ENCODE results near the gene ORC5. TPM values are rescaled to one million over a fixed set of nuclear protein-coding genes. Genes with fewer than 3 reads are reported as not detected.

The ORC5 gene
- total RNA-seq, 1 donor from 2014 or later, result 19.9 TPM

- intact Hi-C loops (cut with DNase I), result no loop called here
These were observed 23.5 kb upstream of the ORC5 start for GRCh38 chr7:104231054-104232046.

GRCh38 chr7:104230606-104231005 is 22.8 kb upstream of the ORC5 start:
- DNase-seq (ENCODE audit: extremely low spot score in 2 of 2), result no peak
- Histone ChIP-seq H3K27me3 (no peaks in the 10 kb centered on the region), H3K36me3 (no peaks in the 10 kb centered on the region), H3K4me1 (no peaks in the 10 kb centered on the region), H3K9me3 (no peaks in the 10 kb centered on the region), H3K27ac (no peak overlapping the region), H3K4me3 (no peak overlapping the region)
- TF ChIP-seq POLR2AphosphoS5 (IDR thresholded peaks at IDR 0.05; ENCODE audit: insufficient read depth in 1 of 2, low read depth in 1 of 2) (no peak), POLR2A (IDR thresholded peaks at IDR 0.05) (no peak)
- intact Hi-C loops (cut with DNase I), result no loop called here

More at GRCh38 chr7:104231054-104232046, 23.5 kb upstream of the ORC5 start:
- H3K4me3 ChIP-seq, result no peak overlapping the region
- no peaks in the 10 kb centered on the region for H3K4me1 ChIP-seq
- TF ChIP-seq POLR2AphosphoS5 (IDR thresholded peaks at IDR 0.05; ENCODE audit: insufficient read depth in 1 of 2, low read depth in 1 of 2) (no peak), CTCF (IDR thresholded peaks at IDR 0.05) (peak; percentile 40 to 62 (median 41))
- H3K27me3 ChIP-seq, result no peaks in the 10 kb centered on the region
- no peaks in the 10 kb centered on the region for H3K36me3 ChIP-seq
- no peaks in the 10 kb centered on the region for H3K9me3 ChIP-seq
- H3K27ac ChIP-seq, result no peak overlapping the region
- DNase-seq (ENCODE audit: extremely low spot score in 2 of 2), result no peak

- Histone ChIP-seq H3K36me3 (no peaks in the 10 kb centered on the region), H3K27me3 (no peaks in the 10 kb centered on the region), H3K9me3 (no peaks in the 10 kb centered on the region), H3K4me1 (no peaks in the 10 kb centered on the region), H3K4me3 (no peak overlapping the region), H3K27ac (no peak overlapping the region)
- intact Hi-C loops (cut with DNase I), result no loop called here
- TF ChIP-seq POLR2A (IDR thresholded peaks at IDR 0.05) (no peak), POLR2AphosphoS5 (IDR thresholded peaks at IDR 0.05; ENCODE audit: insufficient read depth in 1 of 2, low read depth in 1 of 2) (no peak), CTCF (IDR thresholded peaks at IDR 0.05) (no peak)
- DNase-seq (ENCODE audit: extremely low spot score in 2 of 2), result no peak
These were observed 20.6 kb upstream of the ORC5 start for GRCh38 chr7:104228442-104228841.

GRCh38 chr7:104225451-104225850 is 17.6 kb upstream of the ORC5 start:
- H3K4me3 ChIP-seq, result no peak overlapping the region
- H3K9me3 ChIP-seq, result no peaks in the 10 kb centered on the region
- no peak for DNase-seq (ENCODE audit: extremely low spot score in 2 of 2)
- intact Hi-C loops (cut with DNase I), result no loop called here
- no peaks in the 10 kb centered on the region for H3K27me3 ChIP-seq
- no peaks in the 10 kb centered on the region for H3K4me1 ChIP-seq
- TF ChIP-seq CTCF (IDR thresholded peaks at IDR 0.05) (no peak), POLR2AphosphoS5 (IDR thresholded peaks at IDR 0.05; ENCODE audit: insufficient read depth in 1 of 2, low read depth in 1 of 2) (no peak), POLR2A (IDR thresholded peaks at IDR 0.05) (no peak)
- H3K36me3 ChIP-seq, result no peaks in the 10 kb centered on the region
- H3K27ac ChIP-seq, result no peak overlapping the region

- Histone ChIP-seq H3K4me1 (no peaks in the 10 kb centered on the region), H3K27ac (no peak overlapping the region), H3K9me3 (no peaks in the 10 kb centered on the region), H3K27me3 (no peaks in the 10 kb centered on the region), H3K36me3 (no peaks in the 10 kb centered on the region), H3K4me3 (no peak overlapping the region)
- DNase-seq (ENCODE audit: extremely low spot score in 2 of 2), result no peak
- no peak for TF ChIP-seq POLR2AphosphoS5 (IDR thresholded peaks at IDR 0.05; ENCODE audit: insufficient read depth in 1 of 2, low read depth in 1 of 2)
- no peak for TF ChIP-seq POLR2A (IDR thresholded peaks at IDR 0.05)
- intact Hi-C loops (cut with DNase I), result no loop called here
These were observed 9.8 kb upstream of the ORC5 start for GRCh38 chr7:104217620-104218019.

- Histone ChIP-seq H3K27me3 (no peaks in the 10 kb centered on the region), H3K27ac (no peak overlapping the region), H3K4me1 (peaks cover 25% of the 10 kb centered on the region), H3K4me3 (no peak overlapping the region), H3K36me3 (no peaks in the 10 kb centered on the region), H3K9me3 (no peaks in the 10 kb centered on the region)
- TF ChIP-seq POLR2A (IDR thresholded peaks at IDR 0.05) (no peak), CTCF (IDR thresholded peaks at IDR 0.05) (no peak), POLR2AphosphoS5 (IDR thresholded peaks at IDR 0.05; ENCODE audit: insufficient read depth in 1 of 2, low read depth in 1 of 2) (no peak)
- intact Hi-C loops (cut with DNase I), result no loop called here
- DNase-seq (ENCODE audit: extremely low spot score in 2 of 2), result no peak
These were observed 1.2 kb upstream of the ORC5 start for GRCh38 chr7:104209063-104209462.

All from vagina (tissue), 2 donors.